HG03565 (cell line): ENCODE data around the gene TSPAN12.
"Not testable (repeated sequence)": the region's sequence is repeated elsewhere in the genome, so short reads cannot be mapped to it uniquely, and the experiment has no call there.

Source experiments
- ATAC-seq: cut with Tn5 transposase; IDR thresholded peaks from one replicate; pipeline ENCODE4 v1.9.1; 2021; ENCODE audit warnings: mild to moderate bottlenecking, moderate library complexity; ENCODE audit not compliant: unreplicated experiment

TSPAN12 gene

DNA sequence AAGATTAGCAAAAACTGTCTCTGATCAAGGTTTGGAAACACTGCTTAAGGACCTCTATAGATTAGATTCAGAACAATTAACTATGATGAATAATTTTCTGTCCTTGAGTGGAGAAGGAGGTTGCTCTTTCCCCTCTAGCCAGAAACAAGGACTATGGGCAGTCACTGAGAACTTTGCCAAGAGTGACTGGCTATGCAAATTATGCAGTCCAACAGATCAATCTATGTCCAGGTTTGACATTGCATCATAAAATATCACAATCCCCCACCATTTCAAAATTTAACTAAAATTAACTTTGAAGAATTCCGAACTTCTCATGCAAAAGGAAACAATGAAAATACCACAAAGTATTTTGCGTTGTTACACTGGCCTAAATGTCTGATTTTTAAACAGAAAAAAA is 50.6 kb downstream of the TSPAN12 start:
- ATAC-seq, result no peak

DNA sequence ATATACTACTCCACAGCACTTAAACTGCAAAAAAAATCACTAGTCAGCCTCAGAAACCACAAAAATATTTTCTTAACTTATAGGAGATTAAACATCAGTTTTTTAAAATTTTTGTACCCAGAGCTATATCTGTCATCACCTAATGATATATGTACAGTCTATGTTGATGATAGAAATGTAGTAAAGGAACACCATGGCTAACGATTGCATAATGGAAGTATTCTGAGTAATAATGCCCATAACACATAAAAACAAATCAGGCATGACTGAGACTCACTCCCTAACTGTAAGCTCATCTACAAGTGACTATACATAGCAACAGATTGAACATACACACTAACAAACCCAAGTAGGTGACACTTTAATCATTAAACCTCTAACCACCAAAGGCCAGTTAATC is 51.3 kb downstream of the TSPAN12 start:
- ATAC-seq, result peak; percentile 68

DNA sequence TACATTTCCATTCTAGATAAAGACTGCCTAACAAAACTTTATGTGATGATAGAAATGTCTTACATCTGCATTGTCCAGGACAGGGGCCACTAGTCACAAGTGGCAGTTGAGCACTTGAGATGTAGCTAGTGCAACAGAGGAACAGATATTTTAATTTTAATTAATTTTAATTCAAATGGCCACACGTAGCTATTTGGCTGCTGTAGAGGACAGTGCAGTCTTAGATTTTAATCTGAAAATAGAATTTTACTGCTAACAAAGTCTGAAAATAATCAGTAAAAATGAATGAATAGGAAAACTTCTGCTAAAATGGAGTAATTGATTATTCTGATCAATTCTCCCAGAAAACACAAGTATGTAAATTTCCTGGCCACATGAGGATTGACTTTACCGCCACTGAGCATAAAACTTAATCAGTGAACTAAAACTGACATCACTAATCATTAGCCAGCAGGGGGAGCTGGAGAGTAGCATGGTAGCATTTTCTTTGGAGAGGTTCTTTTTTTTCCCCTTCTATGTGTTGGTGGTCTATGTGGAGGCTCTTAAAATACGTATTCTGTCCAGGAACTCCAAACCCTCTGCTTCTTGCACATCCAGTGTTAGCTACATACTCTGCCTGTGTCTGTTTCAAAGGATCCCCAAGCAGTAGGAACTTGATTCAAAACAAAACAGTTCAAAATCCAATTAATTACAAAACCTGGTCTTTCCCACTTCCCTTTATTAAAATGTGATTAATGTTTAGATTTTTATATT is 52.1 kb downstream of the TSPAN12 start:
- peak; percentile 51 for ATAC-seq

DNA sequence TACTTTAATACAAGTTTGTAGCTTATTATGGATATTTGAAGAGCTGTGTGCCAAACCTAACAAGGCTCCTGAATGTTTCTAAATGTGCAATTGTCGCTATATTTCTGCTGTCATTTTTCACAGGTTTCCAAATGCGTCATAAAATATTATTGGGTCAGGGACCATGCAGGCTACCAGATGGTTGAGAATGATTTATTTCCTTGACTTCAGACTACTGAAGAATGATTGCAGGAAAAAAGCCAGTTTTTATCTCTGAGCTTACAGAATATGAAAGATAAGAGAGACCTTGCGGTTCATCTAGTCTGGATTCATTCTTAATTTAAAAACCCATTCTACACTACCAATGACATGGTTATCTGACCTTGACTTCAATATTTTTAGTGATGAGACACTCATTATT is 55.2 kb downstream of the TSPAN12 start:
- no peak for ATAC-seq

DNA sequence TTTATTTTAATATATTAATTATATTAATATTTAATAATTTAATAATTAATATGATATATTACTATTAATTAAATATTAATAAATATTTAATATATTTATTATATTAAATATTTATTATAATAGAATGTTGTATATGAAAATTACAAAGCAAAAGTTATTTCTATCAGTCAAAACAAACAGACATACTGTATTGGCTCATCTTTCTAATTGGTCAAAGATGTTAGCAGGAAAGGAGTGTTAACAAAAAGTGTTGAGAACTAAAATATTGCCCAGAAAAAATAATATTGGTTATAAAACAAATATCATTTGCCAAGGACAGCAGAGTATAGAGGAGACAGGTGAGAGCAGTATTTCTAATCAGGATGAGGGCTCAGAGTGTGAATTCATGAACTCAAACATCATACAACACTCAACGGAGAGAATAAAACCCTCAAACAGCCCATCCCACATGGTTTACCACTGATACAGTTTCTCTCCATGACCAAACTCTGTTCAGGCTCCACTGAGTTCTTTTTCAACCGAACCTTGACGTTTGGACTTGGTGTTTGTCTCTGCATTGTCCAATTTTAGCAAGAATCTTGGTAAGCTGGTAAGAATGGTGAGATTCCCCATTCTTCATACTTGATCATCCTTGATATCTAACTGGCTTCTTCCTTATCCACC is 58.0 kb downstream of the TSPAN12 start:
- no peak for ATAC-seq

DNA sequence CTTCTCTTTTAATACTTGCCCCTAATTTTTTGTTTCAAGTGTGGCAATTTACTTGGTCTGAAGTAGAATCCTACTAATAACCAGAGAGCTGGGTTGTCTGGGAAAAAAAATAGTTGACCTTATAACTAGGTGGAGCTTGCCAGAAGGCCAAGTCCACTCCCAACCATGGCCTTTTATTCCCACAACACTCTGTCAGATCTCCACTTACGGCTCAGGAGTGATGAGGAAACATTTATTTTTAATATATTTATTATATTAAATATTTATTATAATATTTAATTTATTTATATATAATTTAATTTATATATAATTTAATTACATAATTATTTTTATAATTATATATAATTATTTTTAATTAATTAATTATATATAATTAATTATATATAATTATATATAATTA is 58.8 kb downstream of the TSPAN12 start:
- ATAC-seq, result no peak

DNA sequence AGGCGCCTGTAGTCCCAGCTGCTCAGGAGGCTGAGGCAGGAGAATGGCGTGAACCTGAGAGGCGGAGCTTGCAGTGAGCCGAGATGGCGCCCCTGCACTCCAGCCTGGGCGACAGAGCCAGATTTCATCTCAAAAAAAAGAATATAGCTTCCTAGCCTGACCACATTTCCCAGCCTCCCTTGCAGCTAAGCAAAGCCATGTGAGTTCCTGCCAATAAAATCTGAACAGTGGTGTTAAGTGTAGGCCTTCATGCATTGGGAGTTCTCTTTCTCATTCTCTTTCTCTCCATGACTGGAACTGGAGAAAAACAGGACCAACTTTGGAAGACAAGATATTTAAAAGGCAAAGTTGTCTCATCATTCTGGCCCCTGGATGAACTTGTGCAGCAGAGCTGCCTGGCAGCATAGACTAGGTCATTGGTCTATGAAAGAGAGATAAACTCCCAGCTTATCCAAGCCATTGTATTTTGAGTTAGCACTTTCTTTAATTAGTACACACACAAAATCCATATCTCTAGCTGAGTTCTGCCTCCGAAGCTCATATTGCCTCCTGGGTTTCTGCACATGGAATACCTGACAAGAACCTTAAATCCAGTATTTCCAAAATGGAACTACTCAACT is 60.8 kb downstream of the TSPAN12 start:
- ATAC-seq, result no peak

DNA sequence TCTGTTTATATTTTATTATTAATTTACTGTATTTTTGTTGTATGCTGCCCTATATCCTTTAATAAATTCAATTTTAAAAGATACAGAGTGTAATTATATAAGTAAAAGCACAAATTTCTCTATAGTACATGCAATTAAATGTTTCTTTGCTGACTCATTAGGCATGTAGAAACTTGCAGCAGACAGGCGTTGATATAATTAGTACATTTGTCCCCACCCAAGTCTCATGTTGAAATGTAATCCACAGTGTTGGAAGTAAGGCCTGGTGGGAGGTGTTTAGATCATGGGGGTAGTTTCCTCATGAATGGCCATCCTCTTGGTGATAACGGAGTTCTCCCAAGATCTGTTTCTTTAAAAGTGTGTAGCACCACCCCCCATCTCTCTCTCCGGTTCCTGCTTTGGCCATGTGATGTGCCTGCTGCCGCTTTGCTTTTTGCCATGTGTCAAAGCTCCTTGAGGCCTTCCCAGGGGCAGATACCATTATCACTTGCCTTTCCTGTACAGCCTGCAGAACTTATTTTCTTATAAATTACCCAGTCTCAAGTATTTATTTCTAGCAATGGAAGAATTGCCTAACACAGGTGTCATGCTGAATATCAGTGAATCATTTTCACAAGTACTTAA is 63.7 kb downstream of the TSPAN12 start:
- no peak for ATAC-seq

DNA sequence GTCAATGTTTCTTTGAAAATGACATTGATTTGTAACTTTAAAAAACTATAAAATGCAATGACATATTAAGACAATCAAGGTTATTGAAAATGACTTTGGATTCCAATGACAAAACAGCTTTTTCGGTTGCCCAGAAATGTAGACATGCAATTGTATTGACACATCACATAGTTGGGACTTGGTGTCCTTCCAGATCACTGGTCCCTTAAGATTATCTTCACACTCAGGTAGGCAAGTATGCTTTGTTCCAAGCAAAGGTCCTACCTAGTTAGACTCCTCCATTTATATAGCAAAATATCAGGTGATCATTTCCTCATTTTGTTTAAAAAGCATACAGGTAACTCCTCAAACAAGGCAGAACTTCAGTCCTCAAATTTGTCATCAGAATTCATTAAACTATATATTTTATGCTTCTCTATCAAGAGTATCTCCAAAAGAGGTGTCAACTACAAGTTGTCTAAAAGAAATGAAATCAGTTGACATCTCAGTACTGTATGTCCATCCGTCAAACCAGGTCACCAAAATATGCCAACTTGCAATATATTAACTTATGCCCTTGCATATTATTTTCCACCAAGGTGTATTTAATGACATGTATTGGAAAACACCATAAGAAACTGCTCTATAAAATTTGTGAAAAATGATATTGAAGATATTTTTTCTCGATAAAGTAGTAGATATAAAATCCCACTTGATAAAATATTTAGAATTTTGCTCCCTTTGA is 64.6 kb downstream of the TSPAN12 start:
- ATAC-seq, result no peak

DNA sequence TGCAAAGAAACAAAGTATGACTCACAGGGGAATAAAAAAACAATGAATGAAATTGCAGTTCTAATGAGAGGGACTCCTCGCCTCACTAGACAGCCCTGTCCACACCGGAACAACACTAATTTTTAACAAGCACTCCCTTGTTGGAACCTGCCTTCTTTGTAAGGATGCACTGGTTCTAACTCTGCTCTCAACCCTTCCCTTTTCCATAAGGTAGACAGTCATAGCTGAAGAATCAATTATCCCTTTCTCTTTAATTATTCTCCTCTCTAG is 65.1 kb downstream of the TSPAN12 start:
- no peak for ATAC-seq

DNA sequence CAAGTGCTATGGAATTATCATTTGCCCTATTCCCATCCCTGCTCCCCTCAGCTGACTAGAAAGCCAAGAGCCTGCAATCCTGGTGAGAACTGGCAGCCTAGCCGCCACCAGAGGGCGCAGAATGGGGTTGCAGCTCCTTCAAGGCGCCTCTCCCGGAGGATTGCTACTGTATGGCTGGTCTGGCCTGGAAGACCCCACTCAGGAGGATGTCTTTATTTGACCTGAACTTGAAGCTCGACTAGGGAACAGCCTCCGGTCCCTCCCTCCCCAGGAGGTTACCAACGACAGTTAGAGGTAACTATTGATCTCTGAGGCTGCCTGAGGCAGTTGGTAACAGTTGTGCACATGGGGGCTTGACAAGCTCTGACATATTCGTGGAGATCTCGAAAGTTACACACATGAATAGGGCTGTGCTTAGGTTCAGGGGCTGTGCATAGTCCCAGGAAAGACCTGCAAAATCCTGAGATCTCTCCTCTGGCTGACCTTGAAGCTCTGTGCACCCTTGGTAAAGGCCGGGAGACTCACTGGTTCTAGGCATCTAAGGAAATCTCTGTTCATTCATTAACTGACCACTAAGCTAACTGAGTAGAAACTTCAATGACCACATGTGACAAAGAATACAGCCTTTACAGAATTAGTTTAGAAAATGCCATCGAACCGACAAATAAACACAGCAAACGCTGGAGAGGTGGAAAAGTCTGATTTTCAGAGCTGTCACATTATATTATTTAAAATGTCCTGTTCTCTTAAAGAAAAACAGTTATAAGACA is 65.7 kb downstream of the TSPAN12 start:
- peak; percentile 92 for ATAC-seq

DNA sequence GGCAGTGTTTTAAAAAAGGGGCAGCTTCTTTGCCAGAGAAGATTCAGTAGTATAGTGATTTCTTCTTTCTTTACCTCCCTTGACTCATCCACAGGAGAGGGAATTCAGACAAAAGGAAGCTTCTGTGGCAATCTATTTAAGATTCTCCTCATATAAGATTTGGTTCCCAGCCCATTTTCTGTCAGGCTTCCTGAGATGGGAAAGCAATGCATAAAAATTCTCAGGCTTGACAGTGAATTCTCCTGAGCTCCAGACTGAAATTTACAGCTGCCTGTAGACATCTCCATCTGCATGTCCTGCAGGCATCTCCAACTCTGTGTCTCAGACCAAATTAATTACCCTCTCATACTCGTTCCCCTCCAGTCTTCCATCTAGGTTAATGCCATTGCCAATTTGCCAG is 72.8 kb downstream of the TSPAN12 start:
- no peak for ATAC-seq

DNA sequence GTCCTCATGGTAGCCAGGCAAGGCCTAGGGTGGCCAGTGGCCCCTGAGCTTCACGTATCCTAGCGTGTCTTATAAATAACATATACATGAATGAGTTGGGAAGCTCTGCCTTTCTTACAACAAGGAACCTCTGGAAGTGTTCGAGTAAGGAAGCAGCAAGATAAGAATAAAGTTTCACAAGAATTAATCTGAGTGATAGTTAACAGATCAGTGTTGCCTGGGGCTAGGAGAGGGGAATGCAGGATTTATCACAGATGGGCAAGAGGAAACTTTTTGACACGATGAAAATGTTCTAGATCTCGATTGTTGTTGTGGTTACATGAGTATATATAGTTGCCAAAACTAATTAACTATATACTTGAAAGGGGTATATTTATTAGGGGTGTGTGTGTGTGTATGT is 74.2 kb downstream of the TSPAN12 start:
- no peak for ATAC-seq

DNA sequence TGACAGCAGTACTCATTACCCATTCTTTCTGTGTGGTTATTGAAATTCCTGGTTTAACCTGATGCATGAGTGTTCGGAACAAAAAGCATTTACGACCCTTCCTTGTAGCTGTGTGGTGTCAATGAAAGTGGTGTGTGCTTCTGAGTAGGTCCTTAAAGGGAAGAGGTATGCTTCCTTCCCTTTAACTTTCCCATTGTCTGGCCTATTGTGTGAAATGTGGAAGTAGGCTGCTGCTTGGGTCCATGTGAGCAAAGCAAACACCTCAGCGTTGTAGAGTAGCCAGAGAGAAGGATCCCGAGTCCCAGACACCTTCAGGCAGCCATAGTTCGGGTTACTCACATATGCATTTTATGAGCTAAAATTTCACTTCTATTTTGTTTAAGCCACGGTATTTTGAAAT is 74.7 kb downstream of the TSPAN12 start:
- no peak for ATAC-seq

DNA sequence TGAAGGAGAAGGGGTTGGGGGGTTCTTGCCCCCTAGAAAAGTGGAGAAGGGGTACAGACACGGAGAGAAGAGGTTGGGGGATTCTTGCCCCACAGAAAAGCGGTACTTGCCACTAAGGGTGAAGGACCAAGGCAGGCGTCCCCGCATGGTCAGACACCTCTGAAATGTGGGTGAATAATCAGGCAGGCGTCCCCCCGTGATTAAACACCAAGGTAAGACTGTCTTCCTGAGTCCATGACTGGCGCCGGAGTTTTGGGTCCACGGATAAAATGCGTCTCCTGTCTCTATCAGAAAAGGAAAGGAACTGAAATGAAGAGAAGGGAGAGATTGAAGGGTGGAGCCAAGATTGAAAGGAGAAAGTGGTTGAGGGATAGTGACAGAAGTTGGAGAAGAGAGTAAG is 76.0 kb downstream of the TSPAN12 start:
- ATAC-seq, result not testable (repeated sequence)

DNA sequence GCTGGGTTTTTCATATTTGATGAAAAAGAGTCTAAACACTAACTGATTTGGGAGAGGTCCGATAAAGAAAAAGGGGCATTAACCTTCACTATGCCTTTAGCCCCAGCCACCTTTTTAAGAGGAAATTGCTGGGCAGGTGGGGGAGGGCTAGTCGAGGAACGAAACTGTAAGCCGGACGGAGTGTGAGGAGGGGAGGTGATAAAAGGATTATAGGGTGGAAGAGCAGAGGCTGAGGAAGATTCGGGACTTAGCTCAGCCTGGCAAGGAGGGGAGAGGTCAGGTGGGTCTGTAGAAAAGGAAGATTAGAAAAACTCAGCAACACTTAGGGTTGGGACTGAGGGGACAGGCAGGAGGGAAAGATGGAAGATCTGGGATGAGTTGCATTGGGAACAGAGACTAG is 77.0 kb downstream of the TSPAN12 start:
- ATAC-seq, result no peak

DNA sequence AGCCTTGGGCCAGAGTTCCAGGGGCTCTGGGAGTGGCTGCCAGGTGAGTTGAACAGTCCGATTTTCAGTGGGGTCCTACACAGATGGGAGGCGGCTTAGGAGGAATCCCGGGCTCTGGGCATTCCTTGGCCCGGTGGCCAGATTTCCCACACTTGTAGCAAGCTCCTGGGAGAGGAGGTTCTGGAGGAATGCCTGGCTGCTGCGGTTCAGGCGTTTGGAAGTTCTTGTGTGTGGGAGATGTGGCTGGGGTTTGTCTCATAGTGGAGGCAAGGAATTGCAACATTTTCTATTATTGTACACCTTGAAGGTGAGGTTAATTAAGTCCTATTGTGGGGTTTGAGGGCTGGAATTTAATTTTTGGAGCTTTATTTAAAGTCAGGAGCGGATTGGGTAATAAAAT is 77.5 kb downstream of the TSPAN12 start:
- ATAC-seq, result not testable (repeated sequence)

DNA sequence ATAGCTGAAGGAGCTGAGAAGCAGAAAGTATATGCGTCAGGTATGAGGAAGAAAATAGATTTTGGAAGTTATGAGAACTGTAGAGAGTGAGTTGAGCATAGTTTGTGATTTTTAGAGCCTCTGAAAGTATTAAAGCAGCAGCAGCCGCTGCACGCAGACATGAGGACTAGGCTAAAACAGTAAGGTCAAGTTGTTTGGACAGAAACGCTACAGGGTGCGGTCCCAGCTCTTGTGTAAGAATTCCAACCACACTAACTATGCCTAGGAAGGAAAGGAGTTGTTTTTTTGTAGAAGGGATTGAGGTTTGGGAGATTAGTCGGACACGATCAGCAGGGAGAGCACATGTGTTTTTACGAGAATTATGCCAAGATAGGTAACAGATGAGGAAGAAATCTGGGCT is 78.9 kb downstream of the TSPAN12 start:
- not testable (repeated sequence) for ATAC-seq

DNA sequence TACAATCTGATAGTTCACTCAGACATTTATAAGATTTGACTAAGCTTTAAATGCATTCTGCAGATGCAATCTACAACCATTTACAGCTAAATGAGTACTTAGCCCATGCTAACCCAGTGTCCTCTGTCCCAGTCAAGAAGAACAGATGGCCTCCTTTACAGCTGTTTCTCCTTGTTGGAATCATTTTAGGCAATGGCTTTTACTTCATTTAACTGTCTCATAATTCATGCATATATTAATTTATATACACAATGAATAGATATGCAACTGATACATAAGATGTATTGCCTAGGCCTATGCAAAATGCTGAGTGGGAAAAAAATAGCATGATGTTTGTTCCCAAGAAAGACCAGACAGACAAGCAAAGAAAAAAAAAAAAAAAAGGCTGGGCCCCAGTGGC is 82.2 kb downstream of the TSPAN12 start:
- no peak for ATAC-seq

DNA sequence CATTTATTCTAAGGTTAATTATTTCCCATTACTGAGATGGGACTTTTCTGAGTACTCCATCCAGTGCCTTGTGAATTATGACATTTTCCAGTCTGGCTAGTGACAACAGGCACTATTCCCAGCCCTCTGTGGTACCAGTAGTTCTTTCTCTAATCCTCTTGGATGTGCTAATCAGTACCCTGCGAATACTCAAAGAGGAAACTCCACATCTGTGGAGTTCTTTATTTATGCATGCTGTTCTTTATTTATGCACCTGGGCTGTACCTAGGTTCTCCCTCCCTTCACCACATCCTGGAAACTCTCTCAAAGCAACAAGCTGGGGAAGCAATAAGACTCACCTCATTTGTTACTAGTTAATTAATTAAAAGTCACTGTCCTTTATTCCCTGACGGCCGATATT is 83.5 kb downstream of the TSPAN12 start:
- ATAC-seq, result no peak

DNA sequence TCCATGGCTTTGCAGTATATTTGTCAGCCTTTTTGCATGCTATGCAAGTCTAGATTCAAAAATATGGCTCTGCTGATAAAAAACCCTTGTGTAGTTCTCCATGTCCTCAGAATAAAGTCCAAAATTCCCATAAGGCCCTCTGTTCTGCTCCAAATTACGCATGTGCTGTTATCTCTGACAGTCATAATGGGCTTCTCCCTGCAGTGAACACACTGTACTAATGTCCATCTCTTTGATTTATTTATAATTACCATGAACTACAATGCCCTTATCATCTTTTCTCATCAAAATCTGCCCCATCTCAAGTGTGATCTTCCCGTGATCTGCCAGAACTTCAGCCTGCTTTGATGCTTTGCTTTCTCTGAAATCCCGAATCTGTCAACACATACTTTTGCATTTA is 87.7 kb downstream of the TSPAN12 start:
- ATAC-seq, result no peak
